Loucy (cell line): ENCODE results near the gene FAM117A.

Source experiments
- CTCF ChIP-seq: fragments of 200-600 bp; sonication (generic); conservative IDR thresholded peaks from 2 replicates; pipeline ENCODE4 v1.5.1; 2014; ENCODE audit warnings: mild to moderate bottlenecking, antibody characterized with exemption, low read length
- EZH2phosphoT487 ChIP-seq: fragments of 200-600 bp; IDR thresholded peaks from 2 replicates; pipeline ENCODE4 v1.6.1; 2018; ENCODE audit warnings: antibody characterized with exemption, mild to moderate bottlenecking, moderate library complexity, borderline replicate concordance

- TF ChIP-seq CTCF: no peak
- TF ChIP-seq EZH2phosphoT487: no peak
Measured at GRCh38 chr17:49731435-49731831, 32.5 kb downstream of the FAM117A start.
